ENCODE data around the gene BRME1. TPM values are rescaled to one million over a fixed set of nuclear protein-coding genes. Genes with fewer than 3 reads are reported as not detected.

BRME1 gene
- total RNA-seq, 1 experiment from 2014 or later: 13.9 TPM

DNA sequence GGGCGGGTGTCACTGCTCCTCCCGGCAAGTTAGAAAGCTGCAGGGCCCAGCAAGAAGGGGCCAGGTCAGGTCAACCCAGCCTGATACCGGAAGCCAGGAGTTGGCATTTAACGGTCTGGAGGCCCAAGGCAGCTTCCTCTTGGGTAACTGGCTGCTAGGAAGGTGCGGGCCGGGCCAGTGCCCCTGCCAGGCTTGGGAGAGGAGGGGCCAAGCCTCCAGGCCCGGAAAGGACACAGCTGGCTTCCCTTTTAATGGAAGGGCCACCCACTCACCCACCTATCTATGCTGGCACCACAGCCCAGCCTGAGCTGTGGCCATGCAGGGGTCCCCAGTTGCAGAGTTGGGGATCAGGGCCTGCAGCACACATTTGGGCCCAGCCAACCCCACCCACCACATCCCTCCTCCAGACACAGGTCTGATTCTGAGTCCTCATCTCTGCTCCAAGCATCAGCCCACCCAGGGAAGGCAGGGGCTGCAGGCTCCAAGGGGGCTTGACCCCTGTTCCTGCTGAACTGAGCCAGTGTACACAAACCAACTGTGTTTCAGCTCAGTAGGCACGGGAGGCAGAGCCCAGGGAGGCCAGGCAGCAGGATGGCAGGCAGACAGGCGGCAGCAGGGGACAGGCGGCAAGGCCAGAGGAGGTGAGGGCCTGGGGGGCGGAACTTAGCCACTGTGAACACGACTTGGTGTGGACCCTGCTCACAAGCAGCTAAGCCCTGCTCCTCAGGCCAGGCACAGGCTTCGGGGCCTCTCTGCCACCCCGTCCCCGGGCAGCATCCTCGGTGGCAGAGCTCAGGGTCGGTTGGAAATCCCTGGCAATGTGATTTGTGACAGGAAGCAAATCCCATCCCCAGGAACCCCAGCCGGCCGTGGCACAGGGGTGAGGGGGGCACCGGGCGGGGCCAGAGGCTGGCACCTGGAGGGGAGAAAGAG, 69.9 kb downstream of the BRME1 start:
- Histone ChIP-seq H3K9me2 (ENCODE audit: insufficient read depth) (no peaks in the 10 kb centered on the region), H3K79me2 (ENCODE audit: low read depth) (peaks cover 62% of the 10 kb centered on the region), H3K36me3 (ENCODE audit: low read depth) (peaks cover 15% of the 10 kb centered on the region), H3K9me3 (ENCODE audit: insufficient read depth, low read depth) (no peaks in the 10 kb centered on the region), H3K4me2 (peak overlapping the region; percentile 24; the same call in 1 of the 2 replicates), H3K27ac (peak overlapping the region; percentile 30; the same call in 1 of the 2 replicates), H3K4me1 (replicated peaks; ENCODE audit: insufficient read depth) (peaks cover 67% of the 10 kb centered on the region), H4K20me1 (ENCODE audit: insufficient read depth) (peaks cover 46% of the 10 kb centered on the region), H3F3A (ENCODE audit: insufficient read depth, low read depth) (peaks cover 90% of the 10 kb centered on the region), H2AFZ (no peak overlapping the region), H3K4me3 (no peak overlapping the region), H3K27me3 (ENCODE audit: insufficient read depth, low read depth) (no peaks in the 10 kb centered on the region)
- no peak for TF ChIP-seq EZH2 (IDR thresholded peaks at IDR 0.05; ENCODE audit: low read depth)
- no peak for TF ChIP-seq CTCF (conservative IDR thresholded peaks at IDR 0.05)
- intact Hi-C loops (cut with micrococcal nuclease; ENCODE audit: unreplicated experiment): no loop called here
- CTCF ChIA-PET: interaction anchor here (0.5 to 1.5 kb wide), 5 partner anchors 11 to 301 kb away, joined by 3 to 11 read pairs (median 6); no protein-coding TSS in a partner anchor
- POLR2A ChIA-PET (ENCODE audit: unreplicated experiment): interaction anchor here (0.6 to 1.2 kb wide), 5 partner anchors 12 to 668 kb away, joined by 4 to 18 read pairs (median 12); no protein-coding TSS in a partner anchor
- no TSS peak for BruUV-seq (replicated peaks)
- peak in 1 of 2 experiments; percentile 48 for DNase-seq

GRCh38 chr19:13834244-13835069, 71.5 kb downstream of the BRME1 start:
- H3K4me3 ChIP-seq: peak overlapping the region; percentile 10; the same call in 1 of the 2 replicates
- H3F3A ChIP-seq (ENCODE audit: insufficient read depth, low read depth): peaks cover 80% of the 10 kb centered on the region
- no peak for TF ChIP-seq EZH2 (IDR thresholded peaks at IDR 0.05; ENCODE audit: low read depth)
- no peak for TF ChIP-seq CTCF (conservative IDR thresholded peaks at IDR 0.05)
- H3K4me1 ChIP-seq (replicated peaks; ENCODE audit: insufficient read depth): peaks cover 61% of the 10 kb centered on the region
- H3K27ac ChIP-seq: peak overlapping the region; percentile 59
- peak; percentile 69 to 91 for DNase-seq
- H4K20me1 ChIP-seq (ENCODE audit: insufficient read depth): peaks cover 42% of the 10 kb centered on the region
- intact Hi-C loops (cut with micrococcal nuclease; ENCODE audit: unreplicated experiment): loop anchor here (1.0 kb wide), 1 partner anchor 28 kb away; no protein-coding TSS in a partner anchor
- no peaks in the 10 kb centered on the region for H3K9me3 ChIP-seq (ENCODE audit: insufficient read depth, low read depth)
- no peak overlapping the region for H2AFZ ChIP-seq
- peaks cover 46% of the 10 kb centered on the region for H3K79me2 ChIP-seq (ENCODE audit: low read depth)
- no peaks in the 10 kb centered on the region for H3K9me2 ChIP-seq (ENCODE audit: insufficient read depth)
- H3K4me2 ChIP-seq: peak overlapping the region; percentile 59
- no peaks in the 10 kb centered on the region for H3K27me3 ChIP-seq (ENCODE audit: insufficient read depth, low read depth)
- H3K36me3 ChIP-seq (ENCODE audit: low read depth): peaks cover 15% of the 10 kb centered on the region
- BruUV-seq (replicated peaks): TSS peak; percentile 0
- CTCF ChIA-PET: interaction anchor here (0.7 to 0.8 kb wide), 2 partner anchors 28 to 78 kb away, joined by 3 read pairs; no protein-coding TSS in a partner anchor
- POLR2A ChIA-PET (ENCODE audit: unreplicated experiment): interaction anchor here (0.6 kb wide), 4 partner anchors 10 to 61 kb away, joined by 4 to 9 read pairs (median 6); partner anchors contain the start of gene C19orf53
